Measurements from ENCODE around the gene SEPTIN2.
"Not testable (repeated sequence)": the region's sequence is repeated elsewhere in the genome, so short reads cannot be mapped to it uniquely, and the experiment has no call there.

Gene SEPTIN2

DNA sequence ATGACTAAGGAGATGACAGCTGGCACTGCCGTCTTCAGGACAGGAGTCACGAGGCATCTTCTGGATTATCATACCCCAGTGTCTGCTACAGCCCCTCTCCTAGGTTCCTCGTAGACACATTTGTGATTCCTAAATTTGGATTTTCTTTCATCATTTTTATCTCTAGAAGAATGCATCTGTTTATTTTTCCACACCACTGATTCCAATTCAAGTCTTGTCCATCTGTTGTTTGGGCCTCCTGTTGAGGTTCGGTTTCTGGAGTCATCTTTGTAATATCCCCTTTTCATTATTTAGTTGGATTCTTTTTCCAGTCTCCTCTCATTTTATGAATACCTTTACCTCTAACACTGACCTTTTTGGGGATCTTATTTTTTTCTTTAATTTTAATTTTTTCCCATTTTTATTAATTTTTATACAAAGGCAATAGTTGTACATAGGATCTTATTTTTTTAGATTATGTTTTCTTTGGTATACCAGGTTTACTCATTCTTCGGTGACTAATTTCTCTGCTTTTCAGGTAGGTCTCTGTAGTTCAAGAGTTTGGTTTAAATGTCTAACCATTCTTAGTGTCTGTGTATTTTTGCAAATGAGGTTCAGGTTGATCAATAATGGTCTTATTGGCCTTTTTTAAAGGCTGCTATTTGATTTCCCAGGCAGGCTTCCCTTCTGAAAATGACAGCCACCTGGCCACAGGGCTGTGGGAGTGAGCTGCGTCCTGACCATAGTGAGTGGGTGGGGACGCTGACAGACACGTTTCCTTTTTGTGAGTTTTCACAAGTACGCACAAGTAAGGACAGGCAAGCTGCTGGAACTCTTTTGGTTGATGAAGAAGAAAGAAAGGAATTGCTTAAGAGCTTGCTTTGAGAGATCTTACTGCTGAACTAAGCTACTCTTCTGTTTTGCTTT is 74.8 kb downstream of the SEPTIN2 start:
- DNase-seq = peak; percentile 10

DNA sequence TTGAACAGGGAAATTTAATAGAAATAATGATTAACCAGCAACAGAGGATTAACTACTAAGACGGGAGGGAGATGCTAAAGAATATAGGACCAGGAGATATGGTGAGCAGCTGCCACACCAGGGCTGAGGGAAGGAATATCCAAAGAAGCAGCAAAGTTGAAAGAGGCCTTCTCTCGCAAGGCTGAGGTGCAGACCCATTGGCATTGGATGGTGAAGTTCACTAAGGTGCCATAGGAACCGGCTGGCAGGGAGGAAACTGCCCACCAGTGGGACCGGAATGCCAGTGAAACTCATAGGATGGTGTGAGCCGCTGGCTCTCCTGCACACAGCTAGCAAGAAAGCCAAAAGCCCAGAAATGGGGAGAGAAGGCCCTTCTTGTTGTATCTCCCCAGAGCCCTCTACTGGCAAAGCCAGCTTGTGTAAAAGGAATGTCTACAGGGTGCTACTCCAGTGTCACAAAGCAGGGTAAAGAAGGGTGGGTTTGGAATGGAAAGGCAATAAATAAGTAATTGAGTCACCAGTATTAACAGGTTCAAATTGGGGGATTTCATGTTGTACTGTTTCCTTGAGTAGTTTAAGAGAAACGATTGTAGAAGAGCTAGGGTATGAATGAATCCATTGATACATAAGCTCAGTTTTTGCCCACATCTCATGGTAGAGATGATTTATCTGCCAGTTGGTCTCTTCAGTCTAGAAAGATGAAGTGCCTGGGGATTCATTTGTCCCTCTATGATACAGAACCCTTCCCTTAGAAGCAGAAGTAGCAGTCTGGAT is 76.4 kb downstream of the SEPTIN2 start:
- DNase-seq = peak; percentile 10

- DNase-seq = not testable (repeated sequence)
Observed at GRCh38 chr2:241392753-241393152, 77.0 kb downstream of the SEPTIN2 start.

DNA sequence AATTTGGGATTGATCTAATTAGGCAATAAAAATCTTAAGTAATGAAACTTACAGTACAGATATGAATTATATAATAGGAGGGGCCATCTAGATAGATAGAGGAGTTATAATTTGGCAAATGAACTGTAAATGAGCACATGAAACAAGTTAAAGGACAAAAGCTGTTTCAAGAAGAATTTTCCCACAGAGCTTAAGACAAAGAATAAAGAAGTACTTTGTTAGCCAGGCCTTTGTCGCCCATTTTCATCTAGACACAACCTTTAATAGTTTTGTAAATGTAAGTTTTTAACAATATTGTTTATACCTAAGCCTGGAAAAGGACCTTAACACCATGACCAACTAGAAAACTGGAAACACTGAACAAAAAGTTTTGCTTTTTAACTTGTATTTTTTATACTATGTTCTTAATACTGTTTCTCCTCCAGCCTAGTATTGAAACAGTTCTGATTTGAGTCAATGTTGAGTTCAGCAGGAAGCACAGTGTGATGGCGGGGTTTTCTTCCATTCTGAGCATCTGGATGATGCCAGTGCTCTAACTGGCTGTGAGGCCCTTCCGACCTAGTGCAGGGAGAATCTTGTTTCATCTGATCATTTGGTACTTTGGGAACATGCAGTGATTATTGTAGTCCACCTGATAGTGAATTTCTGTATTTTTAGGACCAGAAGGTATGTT is 77.9 kb downstream of the SEPTIN2 start:
- peak; percentile 47 for DNase-seq

DNA sequence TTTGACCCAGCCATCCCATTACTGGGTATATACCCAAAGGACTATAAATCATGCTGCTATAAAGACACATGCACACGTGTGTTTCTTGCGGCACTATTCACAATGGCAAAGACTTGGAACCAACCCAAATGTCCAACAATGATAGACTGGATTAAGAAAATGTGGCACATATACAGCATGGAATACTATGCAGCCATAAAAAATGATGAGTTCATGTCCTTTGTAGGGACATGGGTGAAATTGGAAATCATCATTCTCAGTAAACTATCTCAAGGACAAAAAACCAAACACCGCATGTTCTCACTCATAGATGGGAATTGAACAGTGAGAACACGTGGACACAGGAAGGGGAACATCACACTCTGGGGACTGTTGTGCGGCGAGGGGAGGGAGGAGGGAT is 81.1 kb downstream of the SEPTIN2 start:
- DNase-seq = not testable (repeated sequence)

GRCh38 chr2:241399941-241400922 is 84.5 kb downstream of the SEPTIN2 start:
- no peak for DNase-seq
